Measurements from ENCODE around the gene LRRC9. TPM values are rescaled to one million over a fixed set of nuclear protein-coding genes. Genes with fewer than 3 reads are reported as not detected.
"Not testable (repeated sequence)": the region's sequence is repeated elsewhere in the genome, so short reads cannot be mapped to it uniquely, and the experiment has no call there.

The LRRC9 gene
- total RNA-seq, 1 donor from 2014 or later, result 3.7 TPM

DNA sequence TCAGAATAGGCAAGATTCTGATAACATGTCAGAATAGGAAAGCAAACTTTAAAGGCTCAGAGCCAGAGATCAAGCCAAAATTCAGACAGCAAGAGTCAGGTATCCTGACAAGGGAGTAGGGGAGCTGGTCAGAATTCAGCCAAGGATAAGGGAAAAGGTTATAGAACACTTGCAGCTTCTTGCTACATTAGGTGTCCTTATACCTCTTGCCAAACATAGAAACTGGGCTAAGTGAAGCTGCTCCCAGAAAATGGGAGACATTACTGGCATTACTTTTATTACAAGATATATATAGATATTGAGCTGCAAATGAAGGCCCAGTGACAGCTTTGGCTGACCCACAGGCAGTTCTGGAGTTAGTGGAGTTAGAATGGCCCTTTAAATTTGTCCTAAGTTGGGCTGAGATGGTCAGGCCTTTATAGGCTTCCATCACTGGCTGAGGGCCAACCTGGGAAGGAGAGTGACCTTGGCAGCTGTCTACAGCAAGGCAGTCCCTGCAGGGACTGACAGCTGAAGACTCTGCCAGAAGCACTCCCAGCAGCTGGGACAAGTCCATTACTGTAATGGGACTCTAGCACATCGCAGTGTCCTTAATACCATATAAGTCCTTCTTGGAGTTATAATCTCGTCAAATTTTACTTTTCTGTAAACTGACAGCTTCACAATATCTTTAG is 83.0 kb downstream of the LRRC9 start:
- no peak overlapping the region for H3K4me3 Mint-ChIP-seq (ENCODE audit: low read depth)
- H3K4me1 Mint-ChIP-seq (ENCODE audit: low read depth), result peaks cover 11% of the 10 kb centered on the region
- H3K27ac Mint-ChIP-seq, result peak overlapping the region; percentile 16
- H3K9me3 Mint-ChIP-seq (ENCODE audit: low read depth), result no peaks in the 10 kb centered on the region
- no peaks in the 10 kb centered on the region for H3K36me3 Mint-ChIP-seq (ENCODE audit: insufficient read depth)
- DNase-seq (ENCODE audit: low spot score, unreplicated experiment), result no peak
- TF ChIP-seq, protein P1, sequence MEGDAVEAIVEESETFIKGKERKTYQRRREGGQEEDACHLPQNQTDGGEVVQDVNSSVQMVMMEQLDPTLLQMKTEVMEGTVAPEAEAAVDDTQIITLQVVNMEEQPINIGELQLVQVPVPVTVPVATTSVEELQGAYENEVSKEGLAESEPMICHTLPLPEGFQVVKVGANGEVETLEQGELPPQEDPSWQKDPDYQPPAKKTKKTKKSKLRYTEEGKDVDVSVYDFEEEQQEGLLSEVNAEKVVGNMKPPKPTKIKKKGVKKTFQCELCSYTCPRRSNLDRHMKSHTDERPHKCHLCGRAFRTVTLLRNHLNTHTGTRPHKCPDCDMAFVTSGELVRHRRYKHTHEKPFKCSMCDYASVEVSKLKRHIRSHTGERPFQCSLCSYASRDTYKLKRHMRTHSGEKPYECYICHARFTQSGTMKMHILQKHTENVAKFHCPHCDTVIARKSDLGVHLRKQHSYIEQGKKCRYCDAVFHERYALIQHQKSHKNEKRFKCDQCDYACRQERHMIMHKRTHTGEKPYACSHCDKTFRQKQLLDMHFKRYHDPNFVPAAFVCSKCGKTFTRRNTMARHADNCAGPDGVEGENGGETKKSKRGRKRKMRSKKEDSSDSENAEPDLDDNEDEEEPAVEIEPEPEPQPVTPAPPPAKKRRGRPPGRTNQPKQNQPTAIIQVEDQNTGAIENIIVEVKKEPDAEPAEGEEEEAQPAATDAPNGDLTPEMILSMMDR (IDR thresholded peaks at IDR 0.05; ENCODE audit: unreplicated experiment), result no peak
- H3K27me3 Mint-ChIP-seq, result no peaks in the 10 kb centered on the region

DNA sequence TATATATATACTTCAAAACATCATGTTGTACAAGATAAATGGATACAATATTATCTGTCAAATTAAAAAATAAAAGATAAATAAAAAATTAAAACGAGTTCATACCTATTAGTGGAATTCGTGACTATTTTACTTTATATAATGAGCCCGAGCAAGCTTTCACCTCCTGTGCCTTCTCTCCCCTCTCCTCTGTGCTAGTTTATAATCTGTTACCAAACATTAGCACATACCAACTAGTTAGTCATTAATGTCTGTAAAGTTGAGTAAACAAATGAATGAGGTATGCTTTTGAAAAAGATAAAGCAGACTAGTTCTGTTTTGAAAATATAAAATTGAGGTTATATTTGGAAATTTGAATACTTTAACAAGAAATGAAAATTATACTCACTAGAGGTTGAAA is 84.0 kb downstream of the LRRC9 start:
- H3K36me3 Mint-ChIP-seq (ENCODE audit: insufficient read depth), result no peaks in the 10 kb centered on the region
- H3K9me3 Mint-ChIP-seq (ENCODE audit: low read depth), result peaks cover under 1% of the 10 kb centered on the region
- no peak for DNase-seq (ENCODE audit: low spot score, unreplicated experiment)
- H3K27ac Mint-ChIP-seq, result no peak overlapping the region
- H3K4me3 Mint-ChIP-seq (ENCODE audit: low read depth), result no peak overlapping the region
- TF ChIP-seq, protein P1 (IDR thresholded peaks at IDR 0.05; ENCODE audit: unreplicated experiment), result no peak
- H3K27me3 Mint-ChIP-seq, result no peaks in the 10 kb centered on the region
- H3K4me1 Mint-ChIP-seq (ENCODE audit: low read depth), result peaks cover 11% of the 10 kb centered on the region

DNA sequence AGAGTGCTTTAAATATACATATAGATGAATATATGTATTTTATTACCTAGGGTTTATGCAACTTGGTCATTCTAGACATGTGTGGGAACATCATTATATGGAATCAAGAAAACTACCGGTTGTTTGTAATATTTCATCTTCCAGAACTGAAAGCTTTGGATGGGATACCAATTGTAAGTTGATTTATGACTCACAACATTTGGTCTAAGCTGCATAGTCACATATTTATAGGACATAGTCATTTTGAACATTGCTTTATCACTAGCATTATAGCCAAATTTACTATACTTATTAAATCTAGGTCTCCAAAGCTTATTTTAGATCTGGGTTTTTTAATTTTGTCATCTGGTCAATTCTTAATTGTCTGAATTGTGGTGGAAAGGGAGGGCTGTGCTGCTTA is 88.1 kb downstream of the LRRC9 start:
- H3K4me1 Mint-ChIP-seq (ENCODE audit: low read depth), result peaks cover 10% of the 10 kb centered on the region
- H3K27me3 Mint-ChIP-seq, result no peaks in the 10 kb centered on the region
- no peak overlapping the region for H3K27ac Mint-ChIP-seq
- no peak overlapping the region for H3K4me3 Mint-ChIP-seq (ENCODE audit: low read depth)
- H3K36me3 Mint-ChIP-seq (ENCODE audit: insufficient read depth), result peaks cover 8% of the 10 kb centered on the region
- TF ChIP-seq, protein P1 (IDR thresholded peaks at IDR 0.05; ENCODE audit: unreplicated experiment), result no peak
- peaks cover 22% of the 10 kb centered on the region for H3K9me3 Mint-ChIP-seq (ENCODE audit: low read depth)
- DNase-seq (ENCODE audit: low spot score, unreplicated experiment), result no peak

GRCh38 chr14:60010263-60010662 is 90.3 kb downstream of the LRRC9 start:
- not testable (repeated sequence) for H3K27me3 Mint-ChIP-seq; H3K27ac Mint-ChIP-seq; DNase-seq (ENCODE audit: low spot score, unreplicated experiment); H3K4me1 Mint-ChIP-seq (ENCODE audit: low read depth); H3K4me3 Mint-ChIP-seq (ENCODE audit: low read depth)
- Mint-ChIP-seq H3K9me3 (ENCODE audit: low read depth) (peaks cover 41% of the 10 kb centered on the region), H3K36me3 (ENCODE audit: insufficient read depth) (peaks cover 15% of the 10 kb centered on the region)

DNA sequence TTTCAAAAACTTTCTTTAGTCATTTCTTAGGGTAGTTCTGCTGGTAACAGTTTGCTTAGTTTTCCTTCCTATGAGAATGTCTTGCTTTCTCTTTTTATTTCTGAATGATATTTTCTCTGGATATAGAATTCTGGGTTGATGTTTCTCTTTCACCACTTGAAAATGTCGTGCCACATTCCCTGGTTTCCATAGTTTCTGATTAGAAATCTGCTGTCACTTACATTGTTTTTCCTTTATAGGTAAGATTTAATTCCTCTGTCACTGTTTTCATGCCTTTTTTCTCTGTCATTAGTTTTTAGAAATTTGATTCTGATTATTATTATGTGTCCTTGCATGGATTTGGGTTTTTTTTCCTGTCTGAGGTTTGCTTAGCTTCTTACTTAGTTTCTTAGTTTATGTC is 94.5 kb downstream of the LRRC9 start:
- H3K9me3 Mint-ChIP-seq (ENCODE audit: low read depth), result peaks cover 37% of the 10 kb centered on the region
- no peak for DNase-seq (ENCODE audit: low spot score, unreplicated experiment)
- no peak overlapping the region for H3K27ac Mint-ChIP-seq

More for the DNA sequence above, 94.5 kb downstream of the LRRC9 start:
- Mint-ChIP-seq H3K4me3 (ENCODE audit: low read depth) (no peak overlapping the region), H3K4me1 (ENCODE audit: low read depth) (no peaks in the 10 kb centered on the region), H3K27me3 (peaks cover 4% of the 10 kb centered on the region), H3K36me3 (ENCODE audit: insufficient read depth) (peaks cover 13% of the 10 kb centered on the region)
- TF ChIP-seq, protein P1 (IDR thresholded peaks at IDR 0.05; ENCODE audit: unreplicated experiment), result no peak
